Mammary epithelial cell (primary cell): ENCODE results near the gene STK32C.

ENCODE experiments used
- CTCF ChIP-seq, 2 donors: IDR thresholded peaks in 1 of 2; conservative IDR thresholded peaks in 1 of 2; 2 replicates each; pipeline ENCODE4 v1.5.1; 2011 to 2012; ENCODE audit warnings: inconsistent platforms in 2 of 2, low read length in 2 of 2, mild to moderate bottlenecking in 2 of 2, control low read depth in 1 of 2, low read depth in 1 of 2; ENCODE audit not compliant: insufficient read depth in 1 of 2; ENCODE audit errors: extremely low read depth in 1 of 2
- EZH2 ChIP-seq: IDR thresholded peaks from 2 replicates; pipeline ENCODE4 v1.6.1; 2012; ENCODE audit warnings: low read length, inconsistent platforms, borderline replicate concordance

- no peak for TF ChIP-seq CTCF (conservative IDR thresholded peaks at IDR 0.05 in 1 of 2, IDR thresholded peaks at IDR 0.05 in 1 of 2; ENCODE audit: extremely low read depth in 1 of 2, insufficient read depth in 1 of 2, low read depth in 1 of 2, low read length in 2 of 2)
- TF ChIP-seq EZH2, result no peak
Observed at GRCh38 chr10:132320654-132321469, 13.1 kb upstream of the STK32C start.
